Lung (tissue), 12 donors: ENCODE data around the gene CLSTN1. TPM values are rescaled to one million over a fixed set of nuclear protein-coding genes. Genes with fewer than 3 reads are reported as not detected.
"Not testable (repeated sequence)": the region's sequence is repeated elsewhere in the genome, so short reads cannot be mapped to it uniquely, and the experiment has no call there.

ENCODE experiments used
- ATAC-seq: fragments of 200-7000 bp; cut with Tn5 transposase; one replicate; pipeline ENCODE4 v1.9.1; 2020; ENCODE audit warnings: moderate number of reproducible peaks; ENCODE audit not compliant: insufficient read depth, low FRiP score
- DNase-seq, 3 donors: peaks; one replicate each; pipeline ENCODE4 v3.0.0-alpha.2; 2013 to 2017
- H3K27ac ChIP-seq, 2 donors: one replicate each; pipeline ENCODE4 v1.5.1; 2013; ENCODE audit warnings: mild to moderate bottlenecking in 2 of 2, moderate library complexity in 2 of 2, control low read depth in 1 of 2, inconsistent platforms in 1 of 2, low read depth in 1 of 2, low read length in 1 of 2
- H3K27me3 ChIP-seq, 3 donors: one replicate each; pipeline ENCODE4 v1.5.1; 2013; ENCODE audit warnings: low read length in 2 of 3; ENCODE audit not compliant: control insufficient read depth in 3 of 3, insufficient read depth in 3 of 3
- H3K36me3 ChIP-seq, 4 donors: one replicate each; pipeline ENCODE4 v1.5.1; 2013; ENCODE audit warnings: low read length in 4 of 4, mild to moderate bottlenecking in 1 of 4, moderate library complexity in 1 of 4; ENCODE audit not compliant: control insufficient read depth in 4 of 4, insufficient read depth in 4 of 4
- H3K4me1 ChIP-seq, 5 donors: one replicate each; pipeline ENCODE4 v1.5.1; 2013; ENCODE audit warnings: low read length in 5 of 5, mild to moderate bottlenecking in 2 of 5, moderate library complexity in 1 of 5; ENCODE audit not compliant: control insufficient read depth in 5 of 5, insufficient read depth in 5 of 5
- H3K4me3 ChIP-seq: one replicate; pipeline ENCODE4 v1.5.1; 2013; ENCODE audit warnings: mild to moderate bottlenecking, control low read depth, moderate library complexity
- H3K9ac ChIP-seq, 2 donors: one replicate each; pipeline ENCODE4 v1.5.1; 2013; ENCODE audit warnings: low read length in 2 of 2, control low read depth in 1 of 2; ENCODE audit not compliant: insufficient read depth in 1 of 2
- H3K9me3 ChIP-seq, 4 donors: one replicate each; pipeline ENCODE4 v1.5.1; 2013; ENCODE audit warnings: low read length in 3 of 4, mild to moderate bottlenecking in 1 of 4, moderate library complexity in 1 of 4; ENCODE audit not compliant: control insufficient read depth in 4 of 4, insufficient read depth in 3 of 4
- CTCF ChIP-seq: IDR thresholded peaks from 2 replicates; pipeline ENCODE4 v1.5.1; 2012; ENCODE audit warnings: mild to moderate bottlenecking; ENCODE audit errors: control extremely low read depth, extremely low read depth
- WGBS, 2 donors: extraction: QIAGEN DNeasy Blood & Tissue Kit; methylation state at CpG; one replicate each; pipeline ENCODE4 v1.1.7; 2013; 5-methylcytosine and 5-hydroxymethylcytosine counted together
- polyA plus RNA-seq, 2 donors: library from polyadenylated mRNA; stranded (reverse); fragments of 200-250 nt; gene quantifications; one replicate each; pipeline ENCODE4 v1.2.1, GENCODE V29; 2013
- total RNA-seq, 2 donors: library from RNA; depleted of rRNA in 1 of 2; stranded (reverse); fragments of >200 nt in 1 of 2; gene quantifications; one replicate each; pipeline ENCODE4 v1.2.1, GENCODE V29; 2014 to 2021
- donor health status: control.
- donor health status: control.
- donor health status: Bipolar disorder and iron deficiency.
- donor health status: healthy.
- donor health status: DM: yes; HTN: yes; CAD: no.

CLSTN1 gene
- total and polyA plus RNA-seq, 4 donors, result 37.1 to 88.0 (median 61.8) TPM

GRCh38 chr1:9714257-9714718 lies 109.5 kb downstream of the CLSTN1 start:
- 80 to 83% methylated on average over 6 of the region's 6 CpGs for WGBS, 2 donors
- DNase-seq (no peak), ATAC-seq (no peak)
- H3K4me3 ChIP-seq, result no peak overlapping the region
- no peaks in the 10 kb centered on the region for H3K9me3 ChIP-seq
- H3K27ac ChIP-seq, result no peak overlapping the region
- no peak overlapping the region for H3K9ac ChIP-seq
- TF ChIP-seq CTCF, result no peak
- H3K27me3 ChIP-seq, result no peaks in the 10 kb centered on the region
- H3K36me3 ChIP-seq, result peaks cover 0 to 17% (median 0%) of the 10 kb centered on the region in 4 donors
- H3K4me1 ChIP-seq, result peaks cover 0 to 8% (median 0%) of the 10 kb centered on the region in 5 donors

- not testable (repeated sequence) for H3K4me3 ChIP-seq, DNase-seq, H3K4me1 ChIP-seq, H3K27ac ChIP-seq, ATAC-seq, H3K9ac ChIP-seq, H3K27me3 ChIP-seq, H3K9me3 ChIP-seq
- peaks cover 0 to 17% (median 0%) of the 10 kb centered on the region in 4 donors for H3K36me3 ChIP-seq
- 93 to 96% methylated on average over 7 of the region's 7 CpGs for WGBS, 2 donors
Measured at GRCh38 chr1:9712767-9713166, 111.0 kb downstream of the CLSTN1 start.

GRCh38 chr1:9711466-9712020 lies 112.2 kb downstream of the CLSTN1 start:
- 87 to 95% methylated on average over 9 of the region's 9 CpGs for WGBS, 2 donors

GRCh38 chr1:9710037-9710436 lies 113.7 kb downstream of the CLSTN1 start:
- no peak overlapping the region for H3K4me3 ChIP-seq

More at GRCh38 chr1:9711466-9712020, 112.2 kb downstream of the CLSTN1 start:
- H3K4me1 ChIP-seq, result no peaks in the 10 kb centered on the region
- no peak for DNase-seq
- H3K9me3 ChIP-seq, result no peaks in the 10 kb centered on the region
- H3K4me3 ChIP-seq, result no peak overlapping the region
- ATAC-seq, result no peak
- peaks cover 0 to 14% (median 0%) of the 10 kb centered on the region in 4 donors for H3K36me3 ChIP-seq
- no peak for TF ChIP-seq CTCF
- no peak overlapping the region for H3K9ac ChIP-seq
- no peak overlapping the region for H3K27ac ChIP-seq
- no peaks in the 10 kb centered on the region for H3K27me3 ChIP-seq

More at GRCh38 chr1:9710037-9710436, 113.7 kb downstream of the CLSTN1 start:
- WGBS, 2 donors, result 91 to 96% methylated on average over 8 of the region's 8 CpGs
- TF ChIP-seq CTCF, result no peak
- Histone ChIP-seq H3K9ac (no peak overlapping the region), H3K9me3 (no peaks in the 10 kb centered on the region), H3K27ac (no peak overlapping the region), H3K36me3 (peaks cover 0 to 2% (median 0%) of the 10 kb centered on the region in 4 donors), H3K4me1 (no peaks in the 10 kb centered on the region), H3K27me3 (no peaks in the 10 kb centered on the region)
- ATAC-seq, result no peak
- DNase-seq, result no peak
